GM12872 (cell line): ENCODE results near the gene PAFAH2.

Source experiments
- TF ChIP-seq, protein P1 (sequence below): IDR thresholded peaks from 3 replicates; pipeline ENCODE4 v1.5.1; 2011; ENCODE audit warnings: low read depth, mild to moderate bottlenecking, low read length, moderate library complexity; ENCODE audit not compliant: insufficient read depth

The PAFAH2 gene

DNA sequence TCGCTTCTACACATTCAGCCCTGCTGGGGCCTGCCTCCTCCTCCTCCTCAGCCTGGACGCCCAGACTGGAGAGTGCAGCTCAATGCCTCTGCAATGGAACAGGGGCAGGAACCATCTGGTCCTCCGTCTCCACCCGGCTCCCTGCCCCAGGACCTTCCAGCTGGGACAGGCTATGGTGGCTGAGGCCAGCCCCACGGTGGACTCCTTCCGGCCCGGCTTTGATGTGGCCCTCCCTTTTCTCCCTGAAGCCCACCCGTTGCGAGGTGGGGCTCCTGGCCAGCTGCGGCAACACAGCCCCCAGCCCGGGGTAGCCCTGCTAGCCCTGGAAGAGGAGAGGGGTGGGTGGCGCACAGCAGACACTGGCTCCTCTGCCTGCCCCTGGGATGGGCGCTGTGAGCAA is 25.1 kb upstream of the PAFAH2 start:
- TF ChIP-seq, protein P1, sequence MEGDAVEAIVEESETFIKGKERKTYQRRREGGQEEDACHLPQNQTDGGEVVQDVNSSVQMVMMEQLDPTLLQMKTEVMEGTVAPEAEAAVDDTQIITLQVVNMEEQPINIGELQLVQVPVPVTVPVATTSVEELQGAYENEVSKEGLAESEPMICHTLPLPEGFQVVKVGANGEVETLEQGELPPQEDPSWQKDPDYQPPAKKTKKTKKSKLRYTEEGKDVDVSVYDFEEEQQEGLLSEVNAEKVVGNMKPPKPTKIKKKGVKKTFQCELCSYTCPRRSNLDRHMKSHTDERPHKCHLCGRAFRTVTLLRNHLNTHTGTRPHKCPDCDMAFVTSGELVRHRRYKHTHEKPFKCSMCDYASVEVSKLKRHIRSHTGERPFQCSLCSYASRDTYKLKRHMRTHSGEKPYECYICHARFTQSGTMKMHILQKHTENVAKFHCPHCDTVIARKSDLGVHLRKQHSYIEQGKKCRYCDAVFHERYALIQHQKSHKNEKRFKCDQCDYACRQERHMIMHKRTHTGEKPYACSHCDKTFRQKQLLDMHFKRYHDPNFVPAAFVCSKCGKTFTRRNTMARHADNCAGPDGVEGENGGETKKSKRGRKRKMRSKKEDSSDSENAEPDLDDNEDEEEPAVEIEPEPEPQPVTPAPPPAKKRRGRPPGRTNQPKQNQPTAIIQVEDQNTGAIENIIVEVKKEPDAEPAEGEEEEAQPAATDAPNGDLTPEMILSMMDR, result no peak

DNA sequence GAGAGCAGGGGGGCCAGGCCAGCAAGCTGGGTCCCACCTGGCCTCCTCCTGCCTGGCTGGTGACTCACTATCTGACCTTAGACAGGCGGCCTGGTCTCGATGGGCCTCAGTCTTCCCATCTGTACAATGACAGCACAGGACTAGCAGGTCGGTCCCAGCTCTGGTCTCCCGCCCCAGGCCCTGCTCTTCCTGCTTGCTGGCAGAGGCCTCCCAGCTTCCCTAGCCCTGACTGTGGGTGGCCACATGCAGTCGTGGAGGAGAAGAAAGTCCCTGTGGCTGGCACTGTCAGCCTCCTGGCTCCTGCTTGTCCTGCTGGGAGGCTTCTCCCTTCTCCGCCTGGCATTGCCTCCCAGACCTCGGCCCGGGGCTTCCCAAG is 24.5 kb upstream of the PAFAH2 start:
- TF ChIP-seq, protein P1, result no peak

DNA sequence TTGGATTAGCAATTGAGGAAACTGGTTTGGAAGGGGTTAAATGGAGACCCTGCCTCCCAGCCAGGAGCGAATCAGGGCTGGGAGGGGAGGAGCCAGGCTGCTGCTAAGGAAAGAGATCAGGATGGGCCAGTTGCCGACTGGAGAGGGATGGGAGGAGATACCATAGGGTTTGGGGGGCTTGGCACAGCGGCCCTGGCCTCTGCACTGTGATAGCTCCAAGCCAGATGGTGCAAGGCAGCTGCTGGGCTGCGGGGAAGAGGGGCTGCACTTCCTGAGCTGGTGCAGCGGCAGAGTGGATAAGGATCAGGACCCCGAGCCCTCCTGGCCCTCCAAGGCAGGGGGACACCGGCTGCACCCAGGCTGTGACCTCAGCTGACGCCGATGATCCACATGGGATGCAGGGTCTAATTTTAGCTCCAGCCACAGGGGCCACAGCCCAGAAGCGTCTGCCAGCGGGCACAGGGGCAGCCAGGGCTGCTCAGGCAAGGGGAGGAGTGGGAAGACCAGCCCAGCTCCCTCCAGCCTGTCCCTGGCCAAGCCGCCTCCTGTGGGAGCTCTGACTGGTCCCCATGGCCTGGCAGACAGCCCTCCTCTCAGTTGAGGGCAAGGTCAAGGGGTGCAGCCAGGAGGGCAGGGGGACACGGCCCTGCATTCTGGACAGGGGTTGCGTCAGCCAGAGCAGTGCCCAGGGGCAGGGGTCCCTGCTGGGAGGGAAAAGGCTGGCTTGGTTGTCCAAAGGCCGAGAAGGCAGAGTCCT is 24.0 kb upstream of the PAFAH2 start, which contains the start of gene EXTL1:
Gene EXTL1 (plus strand): TSS at position 129 of the 757 bp plus-strand sequence. CDS start 872 bp downstream, outside the sequence.
- TF ChIP-seq, protein P1, result no peak

DNA sequence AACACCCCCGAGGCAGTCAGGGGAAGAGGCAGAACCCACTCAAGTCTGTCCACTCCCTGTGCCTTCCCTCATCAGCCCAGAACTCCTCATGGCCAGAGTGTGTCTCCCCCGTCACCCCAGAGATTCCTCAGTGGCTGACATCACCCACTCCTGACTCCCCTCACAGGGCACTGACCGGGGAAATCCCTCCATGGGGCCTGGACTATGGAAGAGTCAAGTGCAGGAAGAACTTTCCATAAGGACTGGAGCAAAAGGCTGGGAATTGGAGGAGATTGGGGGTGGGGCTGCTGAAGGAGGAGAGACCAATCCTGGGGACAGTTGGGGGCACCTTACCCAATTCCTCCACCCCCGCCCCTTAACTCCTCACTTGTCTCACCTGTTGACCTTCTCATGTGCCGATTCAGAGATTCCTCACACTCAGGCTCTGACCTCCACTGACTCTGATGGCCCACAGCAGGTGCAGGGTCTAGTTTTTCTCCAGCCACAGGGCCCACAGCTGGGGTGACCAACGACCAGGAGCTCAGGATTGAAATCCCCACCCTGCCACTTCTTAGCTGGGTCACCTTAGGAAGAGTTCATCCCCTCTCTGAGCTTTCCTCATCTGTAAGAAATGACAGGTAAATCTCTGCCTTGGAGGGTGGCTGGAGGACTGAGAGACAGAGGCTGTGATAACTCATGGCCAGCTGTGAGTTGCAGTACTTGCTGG is 23.2 kb upstream of the PAFAH2 start:
- TF ChIP-seq, protein P1, result no peak

DNA sequence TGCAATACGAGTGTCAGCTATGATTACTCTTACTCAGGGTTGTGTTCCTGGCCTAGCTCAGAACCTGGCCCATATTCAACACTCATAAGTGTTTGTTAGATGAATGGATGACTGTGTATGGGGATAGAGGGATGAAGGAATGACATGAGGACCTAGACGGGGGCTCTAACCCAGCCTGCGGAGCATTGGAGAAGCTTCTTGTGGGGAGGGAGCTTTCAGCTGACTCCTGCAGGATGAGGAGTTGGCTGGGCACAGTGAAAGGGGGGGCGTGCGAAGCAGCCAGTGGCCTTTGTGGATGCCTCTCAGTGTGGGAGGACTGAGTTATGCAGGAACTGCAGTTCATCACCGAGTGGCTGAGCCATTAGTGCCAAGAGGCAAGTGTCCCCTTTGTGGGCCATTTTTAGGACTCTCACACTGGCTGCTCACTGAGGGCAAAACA is 22.5 kb upstream of the PAFAH2 start:
- TF ChIP-seq, protein P1, result no peak

DNA sequence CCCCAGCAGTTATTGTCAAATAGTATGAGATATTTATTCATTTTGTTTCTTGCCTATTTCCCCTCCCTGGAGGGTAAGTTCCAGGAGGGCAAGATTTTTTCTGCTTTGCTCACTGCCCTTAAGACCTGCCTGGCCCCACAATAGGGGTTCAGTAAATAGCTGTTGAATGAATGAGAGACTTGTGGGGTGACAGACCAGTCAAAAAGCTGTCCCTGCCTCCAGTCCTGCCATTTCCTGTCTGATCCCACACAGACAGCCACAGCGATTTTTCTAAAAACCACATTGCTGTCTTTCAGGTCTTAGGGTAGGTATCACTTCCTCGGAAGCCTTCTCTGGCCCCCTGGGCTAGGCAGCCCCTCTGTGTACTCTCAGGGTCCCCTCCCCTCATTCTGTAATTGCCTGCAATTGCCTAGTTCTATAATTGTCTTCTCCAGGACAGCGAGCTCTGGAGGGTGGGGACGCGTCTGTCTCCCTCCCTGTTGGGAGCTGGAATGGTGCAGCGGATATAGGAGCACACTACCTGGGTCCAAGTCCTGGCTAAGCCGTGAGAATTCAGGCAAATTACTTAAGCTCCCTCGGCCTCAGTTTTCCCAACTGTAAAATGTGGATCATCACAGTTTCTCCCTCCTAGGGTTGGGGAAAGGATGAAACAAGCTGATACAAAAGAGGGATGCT is 21.9 kb upstream of the PAFAH2 start:
- TF ChIP-seq, protein P1, result no peak

DNA sequence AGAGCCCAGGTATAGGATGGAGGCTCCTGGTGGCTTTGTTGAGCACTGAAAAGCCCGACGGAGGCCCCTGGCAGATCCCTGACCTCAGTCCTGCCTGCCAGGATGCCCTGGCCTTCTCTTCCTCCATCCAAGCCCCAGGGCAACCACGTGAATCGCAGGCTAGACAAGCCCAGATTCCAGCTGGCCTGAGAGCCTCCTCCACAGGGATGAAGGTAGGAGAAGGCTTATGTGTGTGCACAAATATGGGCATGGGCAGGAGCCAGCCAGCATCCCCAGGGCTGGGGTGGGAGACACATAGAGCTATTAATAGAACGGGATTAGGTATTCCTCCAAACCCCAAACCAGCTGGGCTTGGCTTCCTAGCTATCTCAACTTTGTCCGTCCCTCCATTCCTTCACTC is 19.7 kb upstream of the PAFAH2 start:
- TF ChIP-seq, protein P1, result no peak
